ENCODE measurements around the gene CCN5. TPM values are rescaled to one million over a fixed set of nuclear protein-coding genes. Genes with fewer than 3 reads are reported as not detected.
"Not testable (repeated sequence)": the region's sequence is repeated elsewhere in the genome, so short reads cannot be mapped to it uniquely, and the experiment has no call there.

The CCN5 gene
- total RNA-seq, 1 donor from 2014 or later = not detected

GRCh38 chr20:44754554-44754953 is 39.4 kb downstream of the CCN5 start:
- intact Hi-C loops (cut with micrococcal nuclease) = no loop called here

GRCh38 chr20:44756011-44756688 is 41.0 kb downstream of the CCN5 start:
- intact Hi-C loops (cut with micrococcal nuclease) = no loop called here

- intact Hi-C loops (cut with micrococcal nuclease) = no loop called here
These were observed 41.8 kb downstream of the CCN5 start for GRCh38 chr20:44756956-44757355.

GRCh38 chr20:44758247-44759101 is 43.3 kb downstream of the CCN5 start:
- intact Hi-C loops (cut with micrococcal nuclease) = no loop called here

GRCh38 chr20:44759595-44759994 is 44.4 kb downstream of the CCN5 start:
- intact Hi-C loops (cut with micrococcal nuclease) = no loop called here

- intact Hi-C loops (cut with micrococcal nuclease) = no loop called here
These were observed 46.3 kb downstream of the CCN5 start for GRCh38 chr20:44761423-44761822.

- intact Hi-C loops (cut with micrococcal nuclease) = no loop called here
These were observed 47.4 kb downstream of the CCN5 start for GRCh38 chr20:44762466-44763140.

GRCh38 chr20:44763798-44764197 is 48.6 kb downstream of the CCN5 start:
- intact Hi-C loops (cut with micrococcal nuclease) = not testable (repeated sequence)

- intact Hi-C loops (cut with micrococcal nuclease) = no loop called here
These were observed 49.9 kb downstream of the CCN5 start for GRCh38 chr20:44765091-44765490.

GRCh38 chr20:44765701-44766347 is 50.7 kb downstream of the CCN5 start:
- intact Hi-C loops (cut with micrococcal nuclease) = no loop called here

- intact Hi-C loops (cut with micrococcal nuclease) = no loop called here
These were observed 53.1 kb downstream of the CCN5 start for GRCh38 chr20:44768256-44768655.

GRCh38 chr20:44768854-44769480 is 53.8 kb downstream of the CCN5 start:
- intact Hi-C loops (cut with micrococcal nuclease) = no loop called here

GRCh38 chr20:44769481-44769863 is 54.3 kb downstream of the CCN5 start:
- intact Hi-C loops (cut with micrococcal nuclease) = no loop called here

GRCh38 chr20:44770484-44771171 is 55.5 kb downstream of the CCN5 start:
- intact Hi-C loops (cut with micrococcal nuclease) = no loop called here

GRCh38 chr20:44771172-44771535 is 56.0 kb downstream of the CCN5 start:
- intact Hi-C loops (cut with micrococcal nuclease) = no loop called here

GRCh38 chr20:44772636-44773035 is 57.5 kb downstream of the CCN5 start:
- intact Hi-C loops (cut with micrococcal nuclease) = no loop called here

GRCh38 chr20:44773070-44773829 is 58.1 kb downstream of the CCN5 start:
- intact Hi-C loops (cut with micrococcal nuclease) = no loop called here

GRCh38 chr20:44776980-44777379 is 61.8 kb downstream of the CCN5 start:
- intact Hi-C loops (cut with micrococcal nuclease) = no loop called here

All from T-helper 1 cell treated with Interleukin-12 subunit alpha and Interleukin-12 subunit beta and Interleukin-4 antibody, amounts not matched to agents 30 ng/mL and 1 ng/mL, for 36 hours (primary cell).